ENCODE measurements around the gene ITGAD. TPM values are rescaled to one million over a fixed set of nuclear protein-coding genes. Genes with fewer than 3 reads are reported as not detected.

The ITGAD gene
- polyA plus RNA-seq, 1 of the 3 experiments (the other 2 are of a cell fraction), result not detected

DNA sequence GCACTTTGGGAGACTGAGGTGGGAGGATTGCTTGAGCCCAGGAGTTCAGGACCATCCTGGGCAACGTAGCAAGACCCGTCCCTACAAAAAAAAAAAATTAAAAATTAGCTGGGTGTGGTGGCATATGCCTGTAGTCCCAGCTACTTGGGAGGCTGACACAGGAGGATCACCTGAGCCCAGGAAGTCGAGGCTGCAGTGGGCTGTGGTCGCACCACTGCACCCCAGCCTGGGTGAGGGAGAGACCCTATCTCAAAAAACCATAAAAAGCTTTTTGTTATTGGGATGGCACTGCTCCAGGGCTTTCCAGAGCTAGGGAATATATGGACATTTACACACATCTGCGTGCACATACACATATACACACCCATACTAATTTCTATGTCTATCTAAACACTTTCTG lies 58.1 kb downstream of the ITGAD start:
- Histone ChIP-seq H3K4me1 (ENCODE audit: control insufficient read depth in 1 of 2, insufficient read depth in 2 of 2, low read depth in 1 of 2, low read length in 1 of 2) (peaks cover 25 to 39% of the 10 kb centered on the region in 2 experiments; a peak in 3 of 4 replicates), H3K27ac (ENCODE audit: low read depth in 2 of 2, low read length in 1 of 2) (peak overlapping the region in 1 of 2 experiments; percentile 95; a peak in 2 of 4 replicates), H4K20me1 (ENCODE audit: insufficient read depth) (peaks cover 18% of the 10 kb centered on the region), H3F3A (replicated peaks; ENCODE audit: insufficient read depth) (peaks cover 24% of the 10 kb centered on the region), H3K36me3 (replicated peaks in 1 of 2; ENCODE audit: control insufficient read depth in 1 of 2, insufficient read depth in 2 of 2, low read length in 1 of 2) (peaks cover 0 to 5% of the 10 kb centered on the region in 2 experiments), H3K4me3 (ENCODE audit: low read depth in 2 of 2, low read length in 1 of 2) (no peak overlapping the region), H3K27me3 (ENCODE audit: insufficient read depth) (no peaks in the 10 kb centered on the region), H3K4me2 (peak overlapping the region; percentile 62; the same call in 1 of the 2 replicates), H3K9me2 (no peaks in the 10 kb centered on the region), H3K9me3 (no peaks in the 10 kb centered on the region), H3K79me2 (ENCODE audit: insufficient read depth) (peaks cover 38% of the 10 kb centered on the region), H2AFZ (ENCODE audit: low read depth) (no peak overlapping the region), H3K9ac (no peak overlapping the region)
- WGBS (ENCODE audit: low lambda C conversion rate), result 75% methylated on average over 5 of the region's 5 CpGs
- no peak for DNase-seq
- POLR2A ChIA-PET, result interaction anchor here (0.7 to 2.3 kb wide), 5 partner anchors 8 to 271 kb away, joined by 3 to 11 read pairs (median 4); partner anchors contain the start of genes ARMC5, FUS and ZNF843
- TF ChIP-seq POLR2AphosphoS5 (IDR thresholded peaks at IDR 0.05; ENCODE audit: low read depth, low read length), result no peak
- TF ChIP-seq RAD21 (IDR thresholded peaks at IDR 0.05; ENCODE audit: low read length), result no peak
- TF ChIP-seq SIN3A (IDR thresholded peaks at IDR 0.05; ENCODE audit: borderline replicate concordance, low read depth, low read length), result no peak
- CTCF ChIA-PET, result interaction anchor here (0.9 to 2.6 kb wide), 12 partner anchors 9 to 467 kb away, joined by 3 to 33 read pairs (median 4); partner anchors contain the start of genes HSD3B7 and ZNF843

DNA sequence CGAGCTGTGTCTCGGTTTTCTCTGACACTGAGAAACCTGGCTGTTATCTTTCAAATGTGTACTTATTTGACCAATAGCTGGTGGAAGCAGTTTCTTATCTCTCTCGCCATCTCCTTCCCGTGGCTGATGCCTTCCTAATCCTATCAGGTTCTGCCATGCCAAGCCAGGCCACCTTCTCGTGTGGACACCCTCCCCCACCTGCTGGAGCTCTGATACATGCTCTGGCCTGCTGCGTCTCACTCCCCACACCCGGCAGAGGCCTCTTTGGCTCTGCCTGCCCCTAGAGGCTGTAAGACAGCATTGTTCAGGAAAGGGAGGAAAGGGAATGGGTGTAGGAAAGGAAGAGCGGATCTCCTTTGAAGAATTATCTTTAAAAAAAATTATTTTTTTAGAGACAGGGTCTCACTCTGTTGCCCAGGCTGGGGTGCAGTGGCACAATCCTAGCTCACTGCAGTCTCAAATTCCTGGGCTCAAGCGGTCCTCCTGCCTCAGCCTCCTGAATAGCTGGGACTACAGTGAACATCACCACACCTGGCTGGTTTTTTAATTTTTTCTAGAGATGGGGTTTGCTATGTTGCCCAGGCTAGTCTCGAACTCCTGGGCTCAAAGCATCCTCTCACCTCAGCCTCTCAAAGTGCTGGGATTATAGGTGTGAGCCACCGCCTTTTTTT lies 58.7 kb downstream of the ITGAD start:
- ChIA-PET POLR2A (interaction anchor here (0.5 to 2.3 kb wide), 6 partner anchors 7 to 271 kb away, joined by 3 to 11 read pairs (median 4); partner anchors contain the start of genes ARMC5, FUS and ZNF843), CTCF (interaction anchor here (0.9 to 2.6 kb wide), 14 partner anchors 8 to 467 kb away, joined by 3 to 33 read pairs (median 4); partner anchors contain the start of genes HSD3B7 and ZNF843)
- H3F3A ChIP-seq (replicated peaks; ENCODE audit: insufficient read depth), result peaks cover 24% of the 10 kb centered on the region
- H3K9ac ChIP-seq, result no peak overlapping the region
- no peaks in the 10 kb centered on the region for H3K27me3 ChIP-seq (ENCODE audit: insufficient read depth)
- H3K9me3 ChIP-seq, result no peaks in the 10 kb centered on the region
- DNase-seq, result peak; percentile 77
- H3K36me3 ChIP-seq (replicated peaks in 1 of 2; ENCODE audit: control insufficient read depth in 1 of 2, insufficient read depth in 2 of 2, low read length in 1 of 2), result peaks cover 2 to 6% of the 10 kb centered on the region in 2 experiments
- H2AFZ ChIP-seq (ENCODE audit: low read depth), result no peak overlapping the region
- WGBS (ENCODE audit: low lambda C conversion rate), result 51% methylated on average over 11 of the region's 11 CpGs
- H3K27ac ChIP-seq (ENCODE audit: low read depth in 2 of 2, low read length in 1 of 2), result peak overlapping the region; percentile 20 to 95; a peak in 3 of 4 replicates
- peak overlapping the region; percentile 62 for H3K4me2 ChIP-seq
- H4K20me1 ChIP-seq (ENCODE audit: insufficient read depth), result peaks cover 23% of the 10 kb centered on the region
- H3K4me3 ChIP-seq (ENCODE audit: low read depth in 2 of 2, low read length in 1 of 2), result no peak overlapping the region
- H3K79me2 ChIP-seq (ENCODE audit: insufficient read depth), result peaks cover 45% of the 10 kb centered on the region
- H3K9me2 ChIP-seq, result no peaks in the 10 kb centered on the region
- peaks cover 30 to 42% of the 10 kb centered on the region in 2 experiments; a peak in 3 of 4 replicates for H3K4me1 ChIP-seq (ENCODE audit: control insufficient read depth in 1 of 2, insufficient read depth in 2 of 2, low read depth in 1 of 2, low read length in 1 of 2)
- TF ChIP-seq RCOR1 (IDR thresholded peaks at IDR 0.05; ENCODE audit: low read length) (0 out of 2 replicates have a peak, but pooled peaks have one; percentile 29), SIN3A (IDR thresholded peaks at IDR 0.05; ENCODE audit: borderline replicate concordance, low read depth, low read length) (0 out of 2 replicates have a peak, but pooled peaks have one; percentile 25), ELF1 (IDR thresholded peaks at IDR 0.05) (no peak), MEF2A (IDR thresholded peaks at IDR 0.05; ENCODE audit: borderline replicate concordance, low read depth) (no peak), YY1 (IDR thresholded peaks at IDR 0.05; ENCODE audit: low read depth) (no peak), RFX5 (IDR thresholded peaks at IDR 0.05; ENCODE audit: low read length) (no peak), SMC3 (IDR thresholded peaks at IDR 0.05; ENCODE audit: low read depth, low read length) (no peak), TEAD4 (IDR thresholded peaks at IDR 0.05; ENCODE audit: borderline replicate concordance, insufficient read depth) (no peak), RXRA (IDR thresholded peaks at IDR 0.05; ENCODE audit: borderline replicate concordance, low read depth) (no peak), NRF1 (IDR thresholded peaks at IDR 0.05; ENCODE audit: low read depth, low read length) (no peak), POLR2AphosphoS5 (IDR thresholded peaks at IDR 0.05; ENCODE audit: low read depth, low read length) (no peak), TAF1 (IDR thresholded peaks at IDR 0.05; ENCODE audit: borderline replicate concordance, low read depth, low read length) (no peak), CHD2 (IDR thresholded peaks at IDR 0.05; ENCODE audit: low read length, partially characterized antibody) (peak; percentile 80)
- TF ChIP-seq, protein P1, sequence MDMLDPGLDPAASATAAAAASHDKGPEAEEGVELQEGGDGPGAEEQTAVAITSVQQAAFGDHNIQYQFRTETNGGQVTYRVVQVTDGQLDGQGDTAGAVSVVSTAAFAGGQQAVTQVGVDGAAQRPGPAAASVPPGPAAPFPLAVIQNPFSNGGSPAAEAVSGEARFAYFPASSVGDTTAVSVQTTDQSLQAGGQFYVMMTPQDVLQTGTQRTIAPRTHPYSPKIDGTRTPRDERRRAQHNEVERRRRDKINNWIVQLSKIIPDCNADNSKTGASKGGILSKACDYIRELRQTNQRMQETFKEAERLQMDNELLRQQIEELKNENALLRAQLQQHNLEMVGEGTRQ (IDR thresholded peaks at IDR 0.05; ENCODE audit: borderline replicate concordance, low read depth, low read length), result no peak
- TF ChIP-seq, protein P2, sequence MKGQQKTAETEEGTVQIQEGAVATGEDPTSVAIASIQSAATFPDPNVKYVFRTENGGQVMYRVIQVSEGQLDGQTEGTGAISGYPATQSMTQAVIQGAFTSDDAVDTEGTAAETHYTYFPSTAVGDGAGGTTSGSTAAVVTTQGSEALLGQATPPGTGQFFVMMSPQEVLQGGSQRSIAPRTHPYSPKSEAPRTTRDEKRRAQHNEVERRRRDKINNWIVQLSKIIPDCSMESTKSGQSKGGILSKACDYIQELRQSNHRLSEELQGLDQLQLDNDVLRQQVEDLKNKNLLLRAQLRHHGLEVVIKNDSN (IDR thresholded peaks at IDR 0.05; ENCODE audit: borderline replicate concordance, low read depth), result no peak
- TF ChIP-seq, protein P3, sequence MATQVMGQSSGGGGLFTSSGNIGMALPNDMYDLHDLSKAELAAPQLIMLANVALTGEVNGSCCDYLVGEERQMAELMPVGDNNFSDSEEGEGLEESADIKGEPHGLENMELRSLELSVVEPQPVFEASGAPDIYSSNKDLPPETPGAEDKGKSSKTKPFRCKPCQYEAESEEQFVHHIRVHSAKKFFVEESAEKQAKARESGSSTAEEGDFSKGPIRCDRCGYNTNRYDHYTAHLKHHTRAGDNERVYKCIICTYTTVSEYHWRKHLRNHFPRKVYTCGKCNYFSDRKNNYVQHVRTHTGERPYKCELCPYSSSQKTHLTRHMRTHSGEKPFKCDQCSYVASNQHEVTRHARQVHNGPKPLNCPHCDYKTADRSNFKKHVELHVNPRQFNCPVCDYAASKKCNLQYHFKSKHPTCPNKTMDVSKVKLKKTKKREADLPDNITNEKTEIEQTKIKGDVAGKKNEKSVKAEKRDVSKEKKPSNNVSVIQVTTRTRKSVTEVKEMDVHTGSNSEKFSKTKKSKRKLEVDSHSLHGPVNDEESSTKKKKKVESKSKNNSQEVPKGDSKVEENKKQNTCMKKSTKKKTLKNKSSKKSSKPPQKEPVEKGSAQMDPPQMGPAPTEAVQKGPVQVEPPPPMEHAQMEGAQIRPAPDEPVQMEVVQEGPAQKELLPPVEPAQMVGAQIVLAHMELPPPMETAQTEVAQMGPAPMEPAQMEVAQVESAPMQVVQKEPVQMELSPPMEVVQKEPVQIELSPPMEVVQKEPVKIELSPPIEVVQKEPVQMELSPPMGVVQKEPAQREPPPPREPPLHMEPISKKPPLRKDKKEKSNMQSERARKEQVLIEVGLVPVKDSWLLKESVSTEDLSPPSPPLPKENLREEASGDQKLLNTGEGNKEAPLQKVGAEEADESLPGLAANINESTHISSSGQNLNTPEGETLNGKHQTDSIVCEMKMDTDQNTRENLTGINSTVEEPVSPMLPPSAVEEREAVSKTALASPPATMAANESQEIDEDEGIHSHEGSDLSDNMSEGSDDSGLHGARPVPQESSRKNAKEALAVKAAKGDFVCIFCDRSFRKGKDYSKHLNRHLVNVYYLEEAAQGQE (IDR thresholded peaks at IDR 0.05; ENCODE audit: low read depth, low read length), result no peak
- TF ChIP-seq, protein P4, sequence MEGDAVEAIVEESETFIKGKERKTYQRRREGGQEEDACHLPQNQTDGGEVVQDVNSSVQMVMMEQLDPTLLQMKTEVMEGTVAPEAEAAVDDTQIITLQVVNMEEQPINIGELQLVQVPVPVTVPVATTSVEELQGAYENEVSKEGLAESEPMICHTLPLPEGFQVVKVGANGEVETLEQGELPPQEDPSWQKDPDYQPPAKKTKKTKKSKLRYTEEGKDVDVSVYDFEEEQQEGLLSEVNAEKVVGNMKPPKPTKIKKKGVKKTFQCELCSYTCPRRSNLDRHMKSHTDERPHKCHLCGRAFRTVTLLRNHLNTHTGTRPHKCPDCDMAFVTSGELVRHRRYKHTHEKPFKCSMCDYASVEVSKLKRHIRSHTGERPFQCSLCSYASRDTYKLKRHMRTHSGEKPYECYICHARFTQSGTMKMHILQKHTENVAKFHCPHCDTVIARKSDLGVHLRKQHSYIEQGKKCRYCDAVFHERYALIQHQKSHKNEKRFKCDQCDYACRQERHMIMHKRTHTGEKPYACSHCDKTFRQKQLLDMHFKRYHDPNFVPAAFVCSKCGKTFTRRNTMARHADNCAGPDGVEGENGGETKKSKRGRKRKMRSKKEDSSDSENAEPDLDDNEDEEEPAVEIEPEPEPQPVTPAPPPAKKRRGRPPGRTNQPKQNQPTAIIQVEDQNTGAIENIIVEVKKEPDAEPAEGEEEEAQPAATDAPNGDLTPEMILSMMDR (IDR thresholded peaks at IDR 0.05), result peak; percentile 66

Data from SK-N-SH (cell line).